ENCODE results near the gene NETO1.

DNA sequence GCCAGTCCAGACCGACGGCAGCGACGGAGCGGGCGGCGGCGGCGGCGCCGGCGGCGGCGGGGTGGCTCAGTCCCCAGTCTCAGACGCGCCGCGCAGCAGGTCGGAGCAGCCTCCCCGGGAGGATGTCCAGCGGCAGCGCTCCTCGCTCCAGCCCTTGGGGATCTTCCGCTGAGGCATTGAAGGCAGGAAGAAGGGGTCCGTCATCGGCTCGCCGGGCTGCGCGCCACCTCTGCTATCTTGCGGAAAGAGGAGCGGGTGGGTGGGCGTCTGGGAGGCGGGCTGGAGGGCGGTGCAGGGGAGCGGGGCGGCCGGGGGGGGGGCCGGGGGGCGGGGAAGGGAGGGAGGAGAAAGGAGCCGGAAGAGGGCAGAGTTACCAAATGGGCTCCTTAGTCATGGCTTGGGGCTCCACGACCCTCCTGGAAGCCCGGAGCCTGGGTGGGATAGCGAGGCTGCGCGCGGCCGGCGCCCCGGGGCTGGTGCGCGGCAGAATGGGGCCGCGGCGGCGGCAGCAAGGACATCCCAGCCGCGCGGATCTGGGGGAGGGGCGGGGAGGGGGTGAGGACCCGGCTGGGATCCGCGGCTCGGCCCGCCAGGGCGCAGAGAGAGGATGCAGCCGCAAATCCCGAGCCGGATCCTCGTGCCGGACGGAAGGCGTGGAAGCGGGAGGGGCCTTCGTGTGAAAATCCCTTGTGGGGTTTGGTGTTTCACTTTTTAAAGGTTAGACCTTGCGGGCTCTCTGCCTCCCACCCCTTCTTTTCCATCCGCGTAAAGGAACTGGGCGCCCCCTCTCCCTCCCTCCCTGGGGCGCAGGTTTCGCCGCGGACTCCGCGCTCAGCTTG lies at the start of gene NETO1:
- TF ChIP-seq, protein P1, sequence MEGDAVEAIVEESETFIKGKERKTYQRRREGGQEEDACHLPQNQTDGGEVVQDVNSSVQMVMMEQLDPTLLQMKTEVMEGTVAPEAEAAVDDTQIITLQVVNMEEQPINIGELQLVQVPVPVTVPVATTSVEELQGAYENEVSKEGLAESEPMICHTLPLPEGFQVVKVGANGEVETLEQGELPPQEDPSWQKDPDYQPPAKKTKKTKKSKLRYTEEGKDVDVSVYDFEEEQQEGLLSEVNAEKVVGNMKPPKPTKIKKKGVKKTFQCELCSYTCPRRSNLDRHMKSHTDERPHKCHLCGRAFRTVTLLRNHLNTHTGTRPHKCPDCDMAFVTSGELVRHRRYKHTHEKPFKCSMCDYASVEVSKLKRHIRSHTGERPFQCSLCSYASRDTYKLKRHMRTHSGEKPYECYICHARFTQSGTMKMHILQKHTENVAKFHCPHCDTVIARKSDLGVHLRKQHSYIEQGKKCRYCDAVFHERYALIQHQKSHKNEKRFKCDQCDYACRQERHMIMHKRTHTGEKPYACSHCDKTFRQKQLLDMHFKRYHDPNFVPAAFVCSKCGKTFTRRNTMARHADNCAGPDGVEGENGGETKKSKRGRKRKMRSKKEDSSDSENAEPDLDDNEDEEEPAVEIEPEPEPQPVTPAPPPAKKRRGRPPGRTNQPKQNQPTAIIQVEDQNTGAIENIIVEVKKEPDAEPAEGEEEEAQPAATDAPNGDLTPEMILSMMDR (IDR thresholded peaks at IDR 0.05): no peak
- TF ChIP-seq POLR2AphosphoS5 (IDR thresholded peaks at IDR 0.05): no peak
- no peak for TF ChIP-seq POLR2A (IDR thresholded peaks at IDR 0.05)
- no peak for TF ChIP-seq EP300 (IDR thresholded peaks at IDR 0.05; ENCODE audit: low read depth)

All from transverse colon (tissue), 4 donors.